ENCODE measurements around the gene COX10. TPM values are rescaled to one million over a fixed set of nuclear protein-coding genes. Genes with fewer than 3 reads are reported as not detected.

COX10 gene
- total and polyA plus RNA-seq, 10 donors, result 3.0 to 28.8 (median 14.9) TPM

GRCh38 chr17:14197586-14197985, 128.3 kb downstream of the COX10 start:
- Histone ChIP-seq H3K27me3 (replicated peaks in 1 of 7) (no peaks in the 10 kb centered on the region), H3K36me3 (peaks cover 0 to 45% (median 0%) of the 10 kb centered on the region in 6 donors), H3K4me1 (peaks cover 9 to 91% (median 43%) of the 10 kb centered on the region in 6 donors), H3K27ac (peak overlapping the region in 6 of 8 donors; percentile 16 to 78 (median 66)), H3K4me3 (no peak overlapping the region), H3K9me3 (no peaks in the 10 kb centered on the region)
- intact Hi-C loops (cut with DNase I; ENCODE audit: low total_unique reads), result no loop called here
- TF ChIP-seq POLR2A (IDR thresholded peaks at IDR 0.05) (no peak), CTCF (IDR thresholded peaks at IDR 0.05 in 8 of 11, conservative IDR thresholded peaks at IDR 0.05 in 3 of 11) (no peak), POLR2AphosphoS5 (IDR thresholded peaks at IDR 0.05) (peak in 1 of 3 donors; percentile 22)
- no peak for DNase-seq
- WGBS, 5 donors, result 32 to 89% (median 60%) methylated on average over 4 of the region's 4 CpGs

- Histone ChIP-seq H3K36me3 (peaks cover 0 to 47% (median 0%) of the 10 kb centered on the region in 6 donors), H3K4me1 (peaks cover 9 to 93% (median 45%) of the 10 kb centered on the region in 6 donors), H3K9me3 (no peaks in the 10 kb centered on the region), H3K4me3 (no peak overlapping the region), H3K27me3 (replicated peaks in 1 of 7) (no peaks in the 10 kb centered on the region), H3K27ac (peak overlapping the region in 6 of 8 donors; percentile 16 to 78 (median 66))
- WGBS, 5 donors, result 81 to 94% (median 85%) methylated on average over 6 of the region's 6 CpGs
- intact Hi-C loops (cut with DNase I; ENCODE audit: low total_unique reads), result no loop called here
- no peak for DNase-seq
- no peak for TF ChIP-seq CTCF (IDR thresholded peaks at IDR 0.05 in 8 of 11, conservative IDR thresholded peaks at IDR 0.05 in 3 of 11)
- TF ChIP-seq POLR2A (IDR thresholded peaks at IDR 0.05), result no peak
- TF ChIP-seq POLR2AphosphoS5 (IDR thresholded peaks at IDR 0.05), result no peak
These were observed 128.7 kb downstream of the COX10 start for GRCh38 chr17:14198013-14198412.

- Histone ChIP-seq H3K27me3 (replicated peaks in 1 of 7) (no peaks in the 10 kb centered on the region), H3K36me3 (peaks cover 0 to 50% (median 0%) of the 10 kb centered on the region in 6 donors), H3K4me3 (no peak overlapping the region), H3K9me3 (no peaks in the 10 kb centered on the region), H3K27ac (peak overlapping the region in 4 of 8 donors; percentile 63 to 78 (median 70)), H3K4me1 (peaks cover 9 to 97% (median 47%) of the 10 kb centered on the region in 6 donors)
- 92 to 97% (median 94%) methylated on average over 4 of the region's 4 CpGs for WGBS, 5 donors
- no peak for DNase-seq
- intact Hi-C loops (cut with DNase I; ENCODE audit: low total_unique reads), result no loop called here
- TF ChIP-seq CTCF (IDR thresholded peaks at IDR 0.05 in 8 of 11, conservative IDR thresholded peaks at IDR 0.05 in 3 of 11) (no peak), POLR2A (IDR thresholded peaks at IDR 0.05) (no peak), POLR2AphosphoS5 (IDR thresholded peaks at IDR 0.05) (no peak)
These were observed 129.3 kb downstream of the COX10 start for GRCh38 chr17:14198575-14198974.

- Histone ChIP-seq H3K27me3 (replicated peaks in 1 of 7) (no peaks in the 10 kb centered on the region), H3K9me3 (no peaks in the 10 kb centered on the region), H3K27ac (peak overlapping the region in 3 of 8 donors; percentile 18 to 79 (median 69)), H3K36me3 (peaks cover 0 to 61% (median 0%) of the 10 kb centered on the region in 6 donors), H3K4me3 (no peak overlapping the region), H3K4me1 (peaks cover 9 to 98% (median 50%) of the 10 kb centered on the region in 6 donors)
- TF ChIP-seq POLR2AphosphoS5 (IDR thresholded peaks at IDR 0.05) (no peak), POLR2A (IDR thresholded peaks at IDR 0.05) (no peak), CTCF (IDR thresholded peaks at IDR 0.05 in 8 of 11, conservative IDR thresholded peaks at IDR 0.05 in 3 of 11) (no peak)
- no peak for DNase-seq
- WGBS, 5 donors, result 66 to 85% (median 79%) methylated on average over 5 of the region's 5 CpGs
- intact Hi-C loops (cut with DNase I; ENCODE audit: low total_unique reads), result no loop called here
These were observed 130.3 kb downstream of the COX10 start for GRCh38 chr17:14199601-14200000.

Data from spleen (tissue), 11 donors.